ENCODE results near the gene RTN1. TPM values are rescaled to one million over a fixed set of nuclear protein-coding genes. Genes with fewer than 3 reads are reported as not detected.

RTN1 gene
- total RNA-seq, result 10 to 100 TPM; 27.8 to 65.4 (median 47.8) TPM
- polyA plus RNA-seq, result 10 to 100 TPM in 1 of 3 donors, 1 to 10 TPM in 2; 4.1 to 17.6 (median 6.0) TPM
- long read RNA-seq, donor 1, partial matches to known transcripts, result 0 of 3 reads
- long read RNA-seq, donor 1, other reads (novel, unspliced or antisense), result 0 of 3 reads
- long read RNA-seq, donor 2, partial matches to known transcripts, result 0 of 5 reads
- long read RNA-seq, donor 2, other reads (novel, unspliced or antisense), result 0 of 5 reads

- WGBS, 5 donors, result 0 to 1% (median 1%) methylated on average over 48 to 84 of the region's 84 CpGs
- Histone ChIP-seq H3K36me3 (no peaks in the 10 kb centered on the region), H3K27me3 (replicated peaks in 1 of 7) (peaks cover 0 to 62% (median 33%) of the 10 kb centered on the region in 7 donors), H3K27ac (peak within 1 kb of the TSS; percentile 49 to 87 (median 80)), H3K4me3 (peak within 1 kb of the TSS; percentile 47 to 79 (median 64)), H3K4me1 (peaks cover 0 to 27% (median 16%) of the 10 kb centered on the region in 6 donors), H3K9me3 (no peaks in the 10 kb centered on the region)
- peak; percentile 90 for DNase-seq
- intact Hi-C loops (cut with DNase I; ENCODE audit: low total_unique reads), result no loop called here
- TF ChIP-seq CTCF (IDR thresholded peaks at IDR 0.05 in 8 of 11, conservative IDR thresholded peaks at IDR 0.05 in 3 of 11) (no peak), POLR2A (IDR thresholded peaks at IDR 0.05) (peak in 1 of 3 donors; percentile 64), POLR2AphosphoS5 (IDR thresholded peaks at IDR 0.05) (peak; percentile 77 to 88 (median 83))
Observed at GRCh38 chr14:59870277-59871165, at the start of gene RTN1. Gene RTN1, minus strand, starts transcription at chr14:59870776. Its CDS starts 146 bp downstream, at chr14:59870630.

- TF ChIP-seq CTCF (IDR thresholded peaks at IDR 0.05 in 8 of 11, conservative IDR thresholded peaks at IDR 0.05 in 3 of 11), result no peak
Observed at GRCh38 chr14:59920378-59920683, 49.8 kb upstream of the RTN1 start.

GRCh38 chr14:59919570-59920377 is 49.2 kb upstream of the RTN1 start, which contains the start of gene LRRC9:
Gene LRRC9, plus strand, starts transcription at chr14:59920144.
- Histone ChIP-seq H3K9me3 (no peaks in the 10 kb centered on the region), H3K4me3 (peak within 1 kb of the TSS; percentile 28 to 68 (median 37)), H3K27ac (no peak within 1 kb of the TSS), H3K27me3 (replicated peaks in 1 of 7) (peaks cover 0 to 46% (median 11%) of the 10 kb centered on the region in 7 donors), H3K36me3 (no peaks in the 10 kb centered on the region), H3K4me1 (peaks cover 10 to 17% (median 15%) of the 10 kb centered on the region in 6 donors)
- DNase-seq, result peak; percentile 76
- intact Hi-C loops (cut with DNase I; ENCODE audit: low total_unique reads), result no loop called here
- TF ChIP-seq CTCF (IDR thresholded peaks at IDR 0.05 in 8 of 11, conservative IDR thresholded peaks at IDR 0.05 in 3 of 11) (no peak), POLR2A (IDR thresholded peaks at IDR 0.05) (no peak), POLR2AphosphoS5 (IDR thresholded peaks at IDR 0.05) (no peak)
- 8 to 11% (median 8%) methylated on average over 36 to 57 of the region's 57 CpGs for WGBS, 5 donors

More at GRCh38 chr14:59920378-59920683, 49.8 kb upstream of the RTN1 start:
- Histone ChIP-seq H3K9me3 (no peaks in the 10 kb centered on the region), H3K4me3 (peak overlapping the region in 1 of 8 donors; percentile 50), H3K27ac (no peak overlapping the region), H3K36me3 (no peaks in the 10 kb centered on the region), H3K27me3 (replicated peaks in 1 of 7) (peaks cover 0 to 46% (median 11%) of the 10 kb centered on the region in 7 donors), H3K4me1 (peaks cover 10 to 17% (median 15%) of the 10 kb centered on the region in 6 donors)
- WGBS, 5 donors, result 43 to 73% (median 63%) methylated on average over 1 of the region's 1 CpG
- intact Hi-C loops (cut with DNase I; ENCODE audit: low total_unique reads), result no loop called here
- no peak for DNase-seq

Data from spleen (tissue), 13 donors.